PC-3 (cell line): ENCODE measurements around the gene SOAT2. TPM values are rescaled to one million over a fixed set of nuclear protein-coding genes. Genes with fewer than 3 reads are reported as not detected.

Source experiments
- ATAC-seq: fragments of 200-7000 bp; cut with Tn5 transposase; 2 replicates; pipeline ENCODE4 v1.9.1; 2020; ENCODE audit warnings: mild to moderate bottlenecking, moderate library complexity
- Bru-seq: library from RNA; stranded (reverse); fragments of 400-500 nt; gene quantifications from one replicate; lab custom pipeline; 2021; lab: Mats Ljungman, UMichigan
- BruChase-seq, 2 experiments: library from RNA; stranded (reverse); fragments of 400-500 nt; gene quantifications; one replicate each; lab custom pipeline; 2021; lab: Mats Ljungman, UMichigan
- BruUV-seq: library from RNA; stranded (reverse); fragments of 400-500 nt; replicated peaks from 2 replicates; lab custom pipeline; 2021; lab: Mats Ljungman, UMichigan
- CTCF ChIA-PET: fragments of 300-600 bp; sonication (Branson Sonifier 250); formaldehyde crosslinking; loops from one replicate; lab custom pipeline; 2022; ENCODE audit warnings: antibody characterized with exemption; lab: Charles Lee
- POLR2A ChIA-PET: fragments of 300-600 bp; sonication (Branson Sonifier 250); formaldehyde crosslinking; loops from one replicate; lab custom pipeline; 2022; ENCODE audit warnings: antibody characterized with exemption; ENCODE audit not compliant: unreplicated experiment; lab: Charles Lee
- DNase-seq: peaks from one replicate; pipeline ENCODE4 v3.0.0-alpha.2; 2015
- H2AFZ ChIP-seq: fragments of 300-600 bp; sonication (generic); 2 replicates; pipeline ENCODE4 v1.6.0; 2016; ENCODE audit warnings: antibody characterized with exemption, low read length
- H3F3A ChIP-seq: fragments of 300-600 bp; sonication (generic); one replicate; pipeline ENCODE4 v1.6.0; 2017; ENCODE audit warnings: antibody characterized with exemption, low read length, control low read depth, mild to moderate bottlenecking; ENCODE audit not compliant: unreplicated experiment
- H3K27ac ChIP-seq: fragments of 300-600 bp; sonication (generic); 2 replicates; pipeline ENCODE4 v1.5.1; 2016; ENCODE audit warnings: mild to moderate bottlenecking, low read length
- H3K27me3 ChIP-seq: fragments of 300-600 bp; sonication (generic); 2 replicates; pipeline ENCODE4 v1.6.1; 2016; ENCODE audit warnings: low read length, mixed read lengths
- H3K36me3 ChIP-seq: fragments of 300-600 bp; sonication (generic); 2 replicates; pipeline ENCODE4 v1.6.1; 2016; ENCODE audit warnings: low read depth, mixed run types, low read length, mixed read lengths
- H3K4me1 ChIP-seq: fragments of 300-600 bp; sonication (generic); 2 replicates; pipeline ENCODE4 v1.5.1; 2016; ENCODE audit warnings: low read length; ENCODE audit not compliant: insufficient read depth
- H3K4me2 ChIP-seq: fragments of 300-600 bp; sonication (generic); 2 replicates; pipeline ENCODE4 v1.6.0; 2016; ENCODE audit warnings: low read length
- H3K4me3 ChIP-seq: fragments of 300-600 bp; sonication (generic); 2 replicates; pipeline ENCODE4 v1.5.1; 2016; ENCODE audit warnings: mild to moderate bottlenecking, low read length, mixed read lengths
- H3K79me2 ChIP-seq: fragments of 300-600 bp; sonication (generic); 2 replicates; pipeline ENCODE4 v1.6.1; 2017; ENCODE audit warnings: low read length, mixed read lengths
- H3K9ac ChIP-seq: fragments of 300-600 bp; sonication (generic); 2 replicates; pipeline ENCODE4 v1.6.0; 2016; ENCODE audit warnings: mild to moderate bottlenecking, low read length
- H3K9me2 ChIP-seq: fragments of 300-600 bp; sonication (generic); replicated peaks from 2 replicates; pipeline ENCODE4 v1.6.1; 2016; ENCODE audit warnings: mixed run types, low read length, mixed read lengths
- H3K9me3 ChIP-seq: fragments of 300-600 bp; sonication (generic); 2 replicates; pipeline ENCODE4 v1.6.1; 2016; ENCODE audit warnings: low read length, mixed read lengths
- H4K20me1 ChIP-seq: fragments of 300-600 bp; sonication (generic); 2 replicates; pipeline ENCODE4 v1.6.1; 2016; ENCODE audit warnings: low read length, mixed read lengths
- CTCF ChIP-seq: fragments of 300-600 bp; sonication (generic); conservative IDR thresholded peaks from 2 replicates; pipeline ENCODE4 v1.5.1; 2017; ENCODE audit warnings: antibody characterized with exemption, low read depth, mild to moderate bottlenecking, low read length
- EZH2 ChIP-seq: fragments of 300-600 bp; sonication (generic); IDR thresholded peaks from one replicate; pipeline ENCODE4 v1.6.1; 2017; ENCODE audit warnings: antibody characterized with exemption, mild to moderate bottlenecking, low read length; ENCODE audit not compliant: unreplicated experiment
- EZH2phosphoT487 ChIP-seq: fragments of 300-600 bp; sonication (generic); IDR thresholded peaks from 2 replicates; pipeline ENCODE4 v1.6.1; 2018; ENCODE audit warnings: mild to moderate bottlenecking, antibody characterized with exemption, low read length, borderline replicate concordance
- intact Hi-C: fragments of 100-400 bp; cut with micrococcal nuclease; formaldehyde crosslinking; loops from 2 replicates; pipeline ENCODE4 v1.9.0; 2023
- long read RNA-seq: library from polyadenylated mRNA; unstranded; transcript quantifications from one replicate; pipeline ENCODE4 v2.0.0, GENCODE V29; 2021; ENCODE audit not compliant: unreplicated experiment
- total RNA-seq: library from RNA; depleted of rRNA; stranded (reverse); fragments of >200 nt; gene quantifications from 2 replicates; pipeline ENCODE4 v1.2.3, GENCODE V29; 2014; rRNA removed

Gene SOAT2
- 0.07 and 0.86 TPM in 2 replicates for total RNA-seq
- Bru-seq, nascent RNA: percentile 37 among the genes with signal in this experiment
- BruChase-seq, experiment 1, labeled RNA remaining after a 6-hour chase: percentile 38 among the genes with signal in this experiment
- BruChase-seq, experiment 2, labeled RNA remaining after a 2-hour chase: percentile 39 among the genes with signal in this experiment
- long read RNA-seq: 0 reads

- TF ChIP-seq CTCF (no peak), EZH2 (no peak), EZH2phosphoT487 (no peak)
- intact Hi-C loops: no loop called here
- Histone ChIP-seq H3K36me3 (0 out of 2 replicates have a peak, but pooled peaks cover 3% of the 10 kb centered on the region), H3K4me3 (no peak within 1 kb of the TSS), H2AFZ (no peak within 1 kb of the TSS), H3K79me2 (no peaks in the 10 kb centered on the region), H3K9me3 (no peaks in the 10 kb centered on the region), H3K4me1 (peaks cover 18% of the 10 kb centered on the region), H3K9me2 (no peaks in the 10 kb centered on the region), H3K27me3 (no peaks in the 10 kb centered on the region), H4K20me1 (no peaks in the 10 kb centered on the region), H3K9ac (no peak within 1 kb of the TSS), H3F3A (peaks cover 3% of the 10 kb centered on the region), H3K4me2 (no peak within 1 kb of the TSS), H3K27ac (no peak within 1 kb of the TSS)
- ChIA-PET CTCF (interaction anchor here (1.3 to 1.7 kb wide), 2 partner anchors 24 to 37 kb away, joined by 5 to 12 read pairs; partner anchors contain the start of gene SPRYD3), POLR2A (interaction anchor here (0.6 kb wide), 1 partner anchor 24 kb away, joined by 19 read pairs; the partner anchor contains the start of gene SPRYD3)
- ATAC-seq (no peak), DNase-seq (no peak)
- BruUV-seq: no TSS peak
These were observed at the start of gene SOAT2 for GRCh38 chr12:53102883-53103807. Gene SOAT2 (plus strand): TSS chr12:53103486. CDS start chr12:53103578, 92 bp downstream.

- DNase-seq (peak; percentile 93), ATAC-seq (peak; percentile 59)
- ChIA-PET CTCF (interaction anchor here (1.1 kb wide), 1 partner anchor 12 kb away, joined by 5 read pairs; no protein-coding TSS in a partner anchor), POLR2A (interaction anchor here (0.7 kb wide), 1 partner anchor 16 kb away, joined by 6 read pairs; no protein-coding TSS in a partner anchor)
- no TSS peak for BruUV-seq
- Histone ChIP-seq H3K9me3 (no peaks in the 10 kb centered on the region), H3K9ac (peak overlapping the region; percentile 72), H3K9me2 (no peaks in the 10 kb centered on the region), H3F3A (no peaks in the 10 kb centered on the region), H3K79me2 (peaks cover 34% of the 10 kb centered on the region), H3K4me3 (peak overlapping the region; percentile 81), H3K36me3 (no peaks in the 10 kb centered on the region), H2AFZ (peak overlapping the region; percentile 83), H4K20me1 (no peaks in the 10 kb centered on the region), H3K4me2 (peak overlapping the region; percentile 85), H3K4me1 (peaks cover 45% of the 10 kb centered on the region), H3K27ac (peak overlapping the region; percentile 87), H3K27me3 (no peaks in the 10 kb centered on the region)
- TF ChIP-seq EZH2phosphoT487: no peak
- TF ChIP-seq EZH2: no peak
- no peak for TF ChIP-seq CTCF
- intact Hi-C loops: no loop called here
These were observed 49.0 kb upstream of the SOAT2 start for GRCh38 chr12:53054112-53054878.
